Measurements from ENCODE around the gene BCL6. TPM values are rescaled to one million over a fixed set of nuclear protein-coding genes. Genes with fewer than 3 reads are reported as not detected.

BCL6 gene
- total RNA-seq (2021; fragmentation: NEBNext Ultra II Directional; extraction: Animal tissue kit (Norgen Biotek cat#: 25700)) (8.7 and 10.4 TPM in 2 replicates), polyA plus RNA-seq (2011; rRNA removed) (5.7 and 9.4 TPM in 2 replicates), polyA minus RNA-seq (2011; rRNA and poly(A)+ RNA removed) (5.8 and 12.6 TPM in 2 replicates)
- 8.0 TPM for polyA plus RNA-seq (2011; cell fraction: cytosol; rRNA removed)
- polyA plus RNA-seq (2011; cell fraction: nucleus; rRNA removed): 29.9 TPM
- polyA plus RNA-seq (2012, experiment 1 of 2): 11.7 to 15.2 TPM (median 14.1 TPM) in 4 replicates
- polyA plus RNA-seq (2012, experiment 2 of 2): 2.8 TPM
- 4.0 TPM for polyA plus RNA-seq (2013, experiment 1 of 2)
- polyA plus RNA-seq (2013, experiment 2 of 2): 3.6 TPM
- polyA minus RNA-seq (2011; cell fraction: cytosol; rRNA and poly(A)+ RNA removed): 7.0 TPM
- polyA minus RNA-seq (2011; cell fraction: nucleus; rRNA and poly(A)+ RNA removed): 10.8 TPM
- long read RNA-seq, experiment 1, partial matches to known transcripts: 4 of 7 reads
- long read RNA-seq, experiment 1, other reads (novel, unspliced or antisense): 1 of 7 reads
- long read RNA-seq, experiment 2, partial matches to known transcripts: 0 of 5 reads
- long read RNA-seq, experiment 2, other reads (novel, unspliced or antisense): 3 of 5 reads

- ChIA-PET CTCF (ENCODE audit: partially characterized antibody) (interaction anchor here (0.7 to 1.3 kb wide), 12 partner anchors 25 to 1211 kb away, joined by 3 to 6 read pairs (median 3); partner anchors contain the start of gene LPP), POLR2A (ENCODE audit: partially characterized antibody) (interaction anchor here (0.7 to 2.9 kb wide), 22 partner anchors 12 to 1209 kb away, joined by 3 to 19 read pairs (median 4); partner anchors contain the start of gene LPP)
- Histone ChIP-seq H4K5ac (ENCODE audit: insufficient read length, low read depth, low read length) (peak within 1 kb of the TSS; percentile 52), H3K14ac (ENCODE audit: insufficient read length) (no peak within 1 kb of the TSS), H3K56ac (replicated peaks; ENCODE audit: insufficient read length, low read depth, low read length) (peak within 1 kb of the TSS; percentile 42), H3K4me2 (ENCODE audit: insufficient read depth in 1 of 2, low read depth in 2 of 2, low read length in 2 of 2) (peak within 1 kb of the TSS; percentile 86 to 90), H3K23me2 (ENCODE audit: low read depth, low read length) (peaks cover 22% of the 10 kb centered on the region), H3K79me2 (ENCODE audit: control insufficient read depth in 1 of 2, insufficient read depth in 2 of 2, low read length in 2 of 2) (peaks cover 0 to 12% of the 10 kb centered on the region in 2 experiments; a peak in 1 of 4 replicates), H2BK20ac (ENCODE audit: low read length) (no peak within 1 kb of the TSS), H3K4me3 (ENCODE audit: extremely low read depth in 1 of 4, insufficient read depth in 2 of 4, low read depth in 3 of 4, low read length in 4 of 4) (peak within 1 kb of the TSS; percentile 79 to 91 (median 87)), H3K4ac (replicated peaks; ENCODE audit: insufficient read length, low read depth, low read length) (no peak within 1 kb of the TSS), H4K91ac (replicated peaks; ENCODE audit: insufficient read length, low read length) (peak within 1 kb of the TSS; percentile 92), H3K36me3 (ENCODE audit: control insufficient read depth in 2 of 4, insufficient read depth in 4 of 4, low read length in 3 of 4) (no peaks in the 10 kb centered on the region), H4K20me1 (replicated peaks in 1 of 2; ENCODE audit: control insufficient read depth in 1 of 2, insufficient read depth in 2 of 2, low read length in 2 of 2) (no peaks in the 10 kb centered on the region), H3K79me1 (ENCODE audit: low read depth, low read length) (no peaks in the 10 kb centered on the region), H3K23ac (ENCODE audit: insufficient read length) (no peak within 1 kb of the TSS), H3K9ac (replicated peaks in 1 of 4; ENCODE audit: extremely low read depth in 1 of 4, low read depth in 3 of 4, low read length in 3 of 4) (peak within 1 kb of the TSS; percentile 87 to 98 (median 96)), H2BK15ac (ENCODE audit: low read length) (no peak within 1 kb of the TSS), H3K27ac (ENCODE audit: low read depth, low read length) (peak within 1 kb of the TSS; percentile 100), H2BK5ac (ENCODE audit: low read depth, low read length) (peak within 1 kb of the TSS; percentile 97), H2AK5ac (ENCODE audit: low read depth, low read length) (no peak within 1 kb of the TSS; the same call in 1 of the 2 replicates), H4K8ac (ENCODE audit: extremely low read depth, insufficient read depth, low read length) (peak within 1 kb of the TSS; percentile 99), H2BK12ac (ENCODE audit: low read depth, low read length) (peak within 1 kb of the TSS; percentile 77; the same call in 1 of the 2 replicates), H3K27me3 (replicated peaks in 1 of 4; ENCODE audit: control insufficient read depth in 3 of 4, extremely low read depth in 1 of 4, insufficient read depth in 3 of 4, low read length in 3 of 4) (peaks cover 0 to 10% (median 5%) of the 10 kb centered on the region in 4 experiments; a peak in 3 of 7 replicates), H2BK120ac (replicated peaks; ENCODE audit: low read depth, low read length) (peak within 1 kb of the TSS; percentile 58), H3K4me1 (replicated peaks in 1 of 4; ENCODE audit: control insufficient read depth in 3 of 4, insufficient read depth in 4 of 4, low read length in 3 of 4) (peaks cover 9 to 21% (median 11%) of the 10 kb centered on the region in 4 experiments; a peak in 6 of 7 replicates), H2AFZ (ENCODE audit: low read length) (peak within 1 kb of the TSS; percentile 93; the same call in 1 of the 2 replicates), H3K18ac (ENCODE audit: extremely low read depth, low read length) (peak within 1 kb of the TSS; percentile 93; the same call in 1 of the 2 replicates), H3K9me3 (ENCODE audit: insufficient read depth in 2 of 2, low read depth in 1 of 2, low read length in 1 of 2) (no peaks in the 10 kb centered on the region)
- 2% methylated on average over 39 of the region's 40 CpGs; no CpG with 5 or more reads in 1 of the 2 experiments for whole genome bisulfite sequencing, 2 experiments (ENCODE audit: extremely low coverage in 1 of 2, insufficient coverage in 1 of 2, insufficient read length in 1 of 2, insufficient replicate concordance in 2 of 2, low coverage in 1 of 2, low lambda C conversion rate in 2 of 2, missing lambda C conversion rate in 1 of 2)
- FAIRE-seq (peak; percentile 71), DNase-seq (ENCODE audit: low read depth in 1 of 2, low spot score in 2 of 2) (peak; percentile 83 to 89)
- TF ChIP-seq ZNF274 (IDR thresholded peaks at IDR 0.05; ENCODE audit: borderline replicate concordance, extremely low read depth, low read length): no peak
- peak; percentile 73 to 82; a peak in 2 of 4 replicates for TF ChIP-seq SIN3A (conservative IDR thresholded peaks at IDR 0.05 in 1 of 2, IDR thresholded peaks at IDR 0.05 in 1 of 2; ENCODE audit: low read depth in 1 of 2, low read length in 2 of 2)
- no peak for TF ChIP-seq KDM1A (IDR thresholded peaks at IDR 0.05; ENCODE audit: borderline replicate concordance, low read length)
- TF ChIP-seq CEBPB (IDR thresholded peaks at IDR 0.05; ENCODE audit: low read depth, low read length): peak; percentile 98
- TF ChIP-seq TEAD4 (IDR thresholded peaks at IDR 0.05; ENCODE audit: low read depth, low read length): peak; percentile 54; the same call in 1 of the 2 replicates
- TF ChIP-seq CREB1 (IDR thresholded peaks at IDR 0.05): peak; percentile 91
- no peak for TF ChIP-seq SAP30 (IDR thresholded peaks at IDR 0.05; ENCODE audit: insufficient read depth, insufficient replicate concordance, low read length)
- TF ChIP-seq TBP (IDR thresholded peaks at IDR 0.05; ENCODE audit: low read depth, low read length): peak; percentile 91
These were observed at the start of gene BCL6 for GRCh38 chr3:187745201-187746058. Gene BCL6, minus strand, starts transcription at chr3:187745468. Its CDS starts 11,775 bp downstream, at chr3:187733693.
